ENCODE measurements around the gene ZNF341.

The ZNF341 gene

DNA sequence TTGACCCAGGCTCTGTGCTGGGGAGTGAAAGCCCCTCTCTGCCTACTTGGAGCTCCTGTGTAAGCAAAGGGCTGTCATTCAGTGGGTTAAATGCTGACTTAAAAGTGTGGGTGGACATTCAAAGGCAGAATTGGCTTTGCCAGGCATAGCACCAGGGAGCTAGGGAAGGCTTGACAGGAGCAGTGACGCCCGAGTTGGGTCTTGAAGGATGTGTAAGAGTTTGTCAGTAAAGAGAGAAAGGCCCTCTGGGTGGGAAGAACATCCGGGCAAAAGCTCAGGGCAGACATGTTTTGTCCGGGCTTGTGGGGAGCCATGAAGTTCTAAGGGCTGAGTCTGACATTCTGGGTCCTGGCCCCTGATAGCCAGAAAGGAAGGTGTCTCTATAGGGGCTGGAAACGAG, 51.5 kb downstream of the ZNF341 start:
- no peak for DNase-seq (ENCODE audit: low spot score)
- TF ChIP-seq, protein P1, sequence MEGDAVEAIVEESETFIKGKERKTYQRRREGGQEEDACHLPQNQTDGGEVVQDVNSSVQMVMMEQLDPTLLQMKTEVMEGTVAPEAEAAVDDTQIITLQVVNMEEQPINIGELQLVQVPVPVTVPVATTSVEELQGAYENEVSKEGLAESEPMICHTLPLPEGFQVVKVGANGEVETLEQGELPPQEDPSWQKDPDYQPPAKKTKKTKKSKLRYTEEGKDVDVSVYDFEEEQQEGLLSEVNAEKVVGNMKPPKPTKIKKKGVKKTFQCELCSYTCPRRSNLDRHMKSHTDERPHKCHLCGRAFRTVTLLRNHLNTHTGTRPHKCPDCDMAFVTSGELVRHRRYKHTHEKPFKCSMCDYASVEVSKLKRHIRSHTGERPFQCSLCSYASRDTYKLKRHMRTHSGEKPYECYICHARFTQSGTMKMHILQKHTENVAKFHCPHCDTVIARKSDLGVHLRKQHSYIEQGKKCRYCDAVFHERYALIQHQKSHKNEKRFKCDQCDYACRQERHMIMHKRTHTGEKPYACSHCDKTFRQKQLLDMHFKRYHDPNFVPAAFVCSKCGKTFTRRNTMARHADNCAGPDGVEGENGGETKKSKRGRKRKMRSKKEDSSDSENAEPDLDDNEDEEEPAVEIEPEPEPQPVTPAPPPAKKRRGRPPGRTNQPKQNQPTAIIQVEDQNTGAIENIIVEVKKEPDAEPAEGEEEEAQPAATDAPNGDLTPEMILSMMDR (conservative IDR thresholded peaks at IDR 0.05; ENCODE audit: low read depth): no peak
- no peak overlapping the region for H3K27ac ChIP-seq
- CTCF ChIA-PET: interaction anchor here (0.5 to 0.6 kb wide), 2 partner anchors 125 to 346 kb away, joined by 3 read pairs; no protein-coding TSS in a partner anchor
- POLR2A ChIA-PET (ENCODE audit: low non-redundant PET): no interaction called here

DNA sequence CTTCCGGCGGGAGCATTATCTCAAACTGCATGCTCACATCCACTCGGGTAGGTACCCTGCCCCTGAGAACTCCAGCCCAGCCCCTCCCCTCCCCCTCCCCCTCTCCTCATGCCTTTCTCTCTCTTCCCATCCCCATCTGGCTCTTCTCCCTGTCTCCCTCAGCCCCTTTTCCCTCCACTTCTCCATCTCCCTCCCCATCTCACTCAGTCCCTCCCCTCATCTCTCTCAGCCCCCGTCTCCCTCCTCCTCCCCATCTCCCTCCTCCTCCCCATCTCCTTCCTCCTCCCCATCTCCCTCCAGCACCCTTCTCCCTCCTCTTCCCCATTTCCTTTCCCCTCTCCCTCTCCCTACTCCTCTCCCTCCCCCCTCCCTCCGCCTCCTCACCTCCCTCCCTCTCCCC, 52.0 kb downstream of the ZNF341 start:
- TF ChIP-seq, protein P1 (conservative IDR thresholded peaks at IDR 0.05; ENCODE audit: low read depth): no peak

DNA sequence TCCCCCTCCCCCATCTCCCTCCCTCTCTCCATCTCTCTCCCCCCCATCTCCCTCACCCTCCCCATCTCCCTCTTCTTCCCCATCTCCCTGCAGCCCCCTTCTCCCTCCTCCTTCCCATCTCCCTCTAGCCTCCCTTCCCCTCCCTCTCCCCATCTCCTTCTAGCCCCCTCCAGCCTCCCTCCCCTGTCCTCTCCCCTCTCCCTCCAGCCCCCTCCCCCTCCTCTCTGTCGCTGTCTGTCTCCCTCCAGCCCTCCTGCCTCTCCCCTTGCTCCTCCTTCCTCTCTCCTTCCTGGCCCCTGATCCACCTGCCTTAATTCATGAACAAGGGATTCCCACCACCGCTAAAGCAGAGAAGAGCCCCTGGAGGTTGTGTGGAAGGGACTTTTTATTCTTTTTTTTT, 52.4 kb downstream of the ZNF341 start:
- CTCF ChIA-PET: no interaction called here

More for the DNA sequence above, 52.0 kb downstream of the ZNF341 start:
- no peak for DNase-seq (ENCODE audit: low spot score)
- no peak overlapping the region for H3K27ac ChIP-seq
- POLR2A ChIA-PET (ENCODE audit: low non-redundant PET): no interaction called here
- CTCF ChIA-PET: no interaction called here

DNA sequence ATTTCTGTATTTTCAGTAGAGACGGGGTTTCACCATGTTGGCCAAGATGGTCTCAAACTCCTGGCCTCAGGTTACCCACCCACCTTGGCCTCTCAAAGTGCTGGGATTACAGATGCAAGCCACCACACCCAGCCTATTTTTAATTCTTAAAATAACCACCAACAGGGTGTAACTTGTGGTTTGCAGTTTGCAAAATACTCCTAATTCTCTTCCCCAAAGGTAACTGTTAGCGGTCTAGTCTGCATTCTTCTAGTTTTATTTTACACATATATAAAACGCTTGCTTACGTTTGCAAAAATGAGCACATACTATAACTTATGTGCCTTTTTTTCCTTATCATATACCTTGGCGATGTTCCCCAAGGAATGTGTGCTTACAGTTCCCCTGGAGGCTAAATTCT, 53.7 kb downstream of the ZNF341 start:
- TF ChIP-seq, protein P1 (conservative IDR thresholded peaks at IDR 0.05; ENCODE audit: low read depth): no peak
- CTCF ChIA-PET: no interaction called here
- POLR2A ChIA-PET (ENCODE audit: low non-redundant PET): no interaction called here
- DNase-seq (ENCODE audit: low spot score): no peak
- H3K27ac ChIP-seq: 0 out of 2 replicates have a peak overlapping the region, but pooled peaks have one; percentile 17

More for the DNA sequence above, 52.4 kb downstream of the ZNF341 start:
- TF ChIP-seq, protein P1 (conservative IDR thresholded peaks at IDR 0.05; ENCODE audit: low read depth): no peak
- no peak for DNase-seq (ENCODE audit: low spot score)
- H3K27ac ChIP-seq: no peak overlapping the region
- POLR2A ChIA-PET (ENCODE audit: low non-redundant PET): no interaction called here

DNA sequence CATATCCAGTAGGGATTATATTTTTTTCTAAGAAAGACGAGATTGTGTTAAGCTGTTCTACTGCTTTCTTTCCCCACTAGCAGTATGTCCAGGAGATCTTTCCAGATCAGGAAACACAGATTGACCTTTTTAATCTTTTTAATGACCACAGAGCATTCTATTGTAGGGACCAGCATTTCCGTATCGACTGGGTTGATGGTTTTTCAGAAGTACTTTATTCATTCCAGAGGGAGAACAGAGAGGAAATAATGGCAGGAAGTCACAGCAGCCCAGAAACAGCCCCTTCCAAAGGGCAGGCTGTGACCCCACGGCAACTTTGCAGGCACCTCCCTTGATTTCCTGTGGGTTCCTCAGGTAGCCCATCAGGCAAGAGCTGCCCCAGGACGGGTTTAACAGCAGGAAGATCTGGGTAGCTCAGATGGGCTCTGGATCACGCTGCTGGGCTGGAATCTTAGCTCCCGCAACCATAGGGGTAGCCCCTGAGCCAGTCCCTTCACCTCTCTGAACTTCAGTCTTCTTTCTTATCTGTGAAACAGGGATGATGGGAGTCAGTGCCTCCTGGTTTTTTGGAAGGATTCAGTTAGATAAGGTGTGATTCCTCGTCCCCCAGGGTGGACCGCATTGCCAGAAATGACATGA, 55.6 kb downstream of the ZNF341 start:
- DNase-seq (ENCODE audit: low spot score): no peak
- peak overlapping the region; percentile 96; the same call in 1 of the 2 replicates for H3K27ac ChIP-seq
- CTCF ChIA-PET: interaction anchor here (0.6 kb wide), 2 partner anchors 8 to 240 kb away, joined by 3 read pairs; no protein-coding TSS in a partner anchor
- TF ChIP-seq, protein P1 (conservative IDR thresholded peaks at IDR 0.05; ENCODE audit: low read depth): no peak
- POLR2A ChIA-PET (ENCODE audit: low non-redundant PET): no interaction called here

DNA sequence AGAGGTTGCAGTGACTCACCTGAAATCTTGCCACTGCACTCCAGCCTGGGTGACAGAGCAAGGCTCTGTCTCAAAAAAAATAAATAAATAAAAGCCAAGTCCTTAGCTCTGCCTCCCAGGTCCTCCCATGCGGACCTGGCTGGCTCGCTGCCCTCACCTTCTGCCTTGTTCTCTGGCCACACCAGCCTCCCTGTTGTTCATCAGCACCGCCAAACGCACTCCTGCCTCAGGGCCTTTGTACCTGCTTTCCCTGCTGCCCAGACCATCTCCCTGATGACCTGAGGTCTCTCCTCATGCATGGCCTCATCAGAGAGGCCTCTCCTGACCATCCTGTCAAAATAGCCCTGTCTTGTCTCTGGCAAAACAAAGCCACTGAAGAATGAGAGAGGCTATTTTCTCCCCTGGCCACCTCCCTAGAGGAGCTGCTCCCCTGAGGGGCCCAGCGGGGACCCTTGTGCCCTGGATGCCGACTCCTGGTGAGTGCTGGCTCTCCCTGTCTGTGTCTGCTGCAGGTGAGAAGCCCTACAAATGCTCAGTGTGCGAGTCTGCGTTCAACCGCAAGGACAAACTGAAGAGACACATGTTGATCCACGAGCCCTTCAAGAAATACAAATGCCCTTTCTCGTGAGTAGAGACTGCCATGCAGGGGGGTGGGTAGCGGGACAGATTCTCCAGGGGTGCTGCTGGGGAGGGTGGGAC, 56.7 kb downstream of the ZNF341 start:
- peak overlapping the region; percentile 96 for H3K27ac ChIP-seq
- POLR2A ChIA-PET (ENCODE audit: low non-redundant PET): interaction anchor here (1.3 kb wide), 1 partner anchor 56 kb away, joined by 4 read pairs; no protein-coding TSS in a partner anchor
- no peak for DNase-seq (ENCODE audit: low spot score)
- CTCF ChIA-PET: interaction anchor here (0.6 to 1.6 kb wide), 2 partner anchors 40 to 121 kb away, joined by 3 to 4 read pairs; no protein-coding TSS in a partner anchor
- TF ChIP-seq, protein P1 (conservative IDR thresholded peaks at IDR 0.05; ENCODE audit: low read depth): no peak
